Erythroblast (primary cell): Measurements from ENCODE around the gene BCKDHB.

ENCODE experiments used
- GATA1 ChIP-seq: IDR thresholded peaks from 2 replicates; pipeline ENCODE4 v1.6.1; 2011; ENCODE audit warnings: low read depth, mild to moderate bottlenecking, control low read depth, low read length, moderate library complexity
- POLR2A ChIP-seq: IDR thresholded peaks from 2 replicates; pipeline ENCODE4 v1.6.1; 2011; ENCODE audit warnings: mild to moderate bottlenecking, low read length

- TF ChIP-seq POLR2A, result no peak
- TF ChIP-seq GATA1, result no peak
Measured at GRCh38 chr6:80134065-80134464, 27.6 kb downstream of the BCKDHB start.
